Fibroblast of skin of back (primary cell): ENCODE data around the gene GMIP. TPM values are rescaled to one million over a fixed set of nuclear protein-coding genes. Genes with fewer than 3 reads are reported as not detected.
A peak's percentile ranks its signal among the peaks of the same experiment; 100 is the strongest.
"Not testable (repeated sequence)": the region's sequence is repeated elsewhere in the genome, so short reads cannot be mapped to it uniquely, and the experiment has no call there.

ENCODE experiments used
- DNase-seq: peaks from one replicate; pipeline ENCODE4 v3.0.0-alpha.2; 2013
- polyA plus RNA-seq, 2 experiments: library from polyadenylated mRNA; unstranded; fragments of 120-200 nt; gene quantifications; one replicate each; pipeline ENCODE4 v1.2.1, GENCODE V29; 2013; ENCODE audit not compliant: insufficient read length in 2 of 2

The GMIP gene, protein sequence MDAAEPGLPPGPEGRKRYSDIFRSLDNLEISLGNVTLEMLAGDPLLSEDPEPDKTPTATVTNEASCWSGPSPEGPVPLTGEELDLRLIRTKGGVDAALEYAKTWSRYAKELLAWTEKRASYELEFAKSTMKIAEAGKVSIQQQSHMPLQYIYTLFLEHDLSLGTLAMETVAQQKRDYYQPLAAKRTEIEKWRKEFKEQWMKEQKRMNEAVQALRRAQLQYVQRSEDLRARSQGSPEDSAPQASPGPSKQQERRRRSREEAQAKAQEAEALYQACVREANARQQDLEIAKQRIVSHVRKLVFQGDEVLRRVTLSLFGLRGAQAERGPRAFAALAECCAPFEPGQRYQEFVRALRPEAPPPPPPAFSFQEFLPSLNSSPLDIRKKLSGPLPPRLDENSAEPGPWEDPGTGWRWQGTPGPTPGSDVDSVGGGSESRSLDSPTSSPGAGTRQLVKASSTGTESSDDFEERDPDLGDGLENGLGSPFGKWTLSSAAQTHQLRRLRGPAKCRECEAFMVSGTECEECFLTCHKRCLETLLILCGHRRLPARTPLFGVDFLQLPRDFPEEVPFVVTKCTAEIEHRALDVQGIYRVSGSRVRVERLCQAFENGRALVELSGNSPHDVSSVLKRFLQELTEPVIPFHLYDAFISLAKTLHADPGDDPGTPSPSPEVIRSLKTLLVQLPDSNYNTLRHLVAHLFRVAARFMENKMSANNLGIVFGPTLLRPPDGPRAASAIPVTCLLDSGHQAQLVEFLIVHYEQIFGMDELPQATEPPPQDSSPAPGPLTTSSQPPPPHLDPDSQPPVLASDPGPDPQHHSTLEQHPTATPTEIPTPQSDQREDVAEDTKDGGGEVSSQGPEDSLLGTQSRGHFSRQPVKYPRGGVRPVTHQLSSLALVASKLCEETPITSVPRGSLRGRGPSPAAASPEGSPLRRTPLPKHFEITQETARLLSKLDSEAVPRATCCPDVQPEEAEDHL
- polyA plus RNA-seq (2013, experiment 1 of 2; ENCODE audit: insufficient read length), result 7.1 TPM
- 6.8 TPM for polyA plus RNA-seq (2013, experiment 2 of 2; ENCODE audit: insufficient read length)

DNA sequence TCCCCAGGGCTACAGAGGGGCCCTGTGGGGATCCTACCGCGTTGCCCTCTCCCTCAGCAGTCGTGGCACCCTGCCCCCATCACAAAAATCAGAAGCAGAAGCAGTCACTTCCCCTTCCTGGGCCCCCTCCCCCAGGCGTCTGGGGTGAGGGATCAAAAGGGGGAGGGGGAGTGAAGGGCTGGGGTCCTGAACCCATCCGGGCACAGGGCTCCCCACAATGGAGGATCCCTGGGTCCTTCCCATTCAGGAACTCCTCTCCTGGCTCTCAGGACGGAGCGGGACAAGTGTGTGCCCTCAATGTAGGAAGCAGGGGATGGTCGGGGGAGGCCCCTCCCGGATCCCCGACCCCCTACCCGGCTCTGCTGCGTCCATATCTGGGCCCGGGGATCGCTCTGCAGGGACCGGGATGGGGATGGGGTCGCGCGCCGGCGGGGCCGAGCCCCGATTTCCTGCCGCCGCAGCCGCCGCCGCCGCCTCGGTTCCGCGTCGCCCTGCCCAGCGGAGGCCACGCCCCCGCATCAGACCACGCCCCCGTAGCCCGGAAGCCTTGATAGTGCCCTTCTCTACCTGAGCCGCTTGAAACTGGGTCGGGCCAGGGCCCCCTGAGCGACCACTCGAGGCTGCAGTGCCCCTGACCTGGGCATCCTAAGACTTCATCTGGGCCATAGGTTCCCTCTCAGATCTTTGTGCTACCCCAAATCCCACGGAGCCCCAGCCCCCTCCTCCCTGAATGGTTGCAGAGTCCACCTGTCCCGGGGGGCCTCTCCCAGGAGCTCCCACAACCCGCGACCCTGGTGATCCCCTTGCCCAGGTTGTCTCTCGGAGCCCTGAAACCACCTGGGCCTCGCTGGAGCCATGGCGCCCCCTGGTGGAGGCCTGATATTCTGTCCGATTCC lies at the start of gene GMIP:
Gene GMIP, minus strand, starts transcription at position 500 of the 896 bp plus-strand sequence. Its CDS starts 128 bp downstream, at position 372.
- DNase-seq, result peak; percentile 40

GRCh38 chr19:19691683-19692082 lies 48.2 kb upstream of the GMIP start:
- DNase-seq, result no peak

GRCh38 chr19:19689023-19689422 lies 45.6 kb upstream of the GMIP start:
- DNase-seq, result not testable (repeated sequence)

DNA sequence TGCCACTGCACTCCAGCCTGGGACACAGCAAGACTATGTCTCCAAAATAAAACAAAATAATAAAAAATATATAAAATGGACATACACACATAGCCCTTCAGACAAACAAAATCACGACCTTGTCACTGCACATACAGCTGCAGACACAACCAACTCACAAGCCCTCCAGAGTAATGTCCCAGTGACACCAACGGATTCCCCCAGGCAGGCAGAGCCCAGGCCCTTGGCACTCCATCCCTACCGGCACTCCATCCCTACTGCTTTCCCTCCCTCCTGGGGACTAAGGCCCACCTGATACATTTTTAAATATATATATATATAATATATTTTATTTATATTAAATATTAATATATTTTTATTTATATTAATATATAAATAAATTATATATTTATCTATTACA lies 43.6 kb upstream of the GMIP start:
- no peak for DNase-seq

GRCh38 chr19:19686580-19686979 lies 43.1 kb upstream of the GMIP start:
- DNase-seq, result no peak

DNA sequence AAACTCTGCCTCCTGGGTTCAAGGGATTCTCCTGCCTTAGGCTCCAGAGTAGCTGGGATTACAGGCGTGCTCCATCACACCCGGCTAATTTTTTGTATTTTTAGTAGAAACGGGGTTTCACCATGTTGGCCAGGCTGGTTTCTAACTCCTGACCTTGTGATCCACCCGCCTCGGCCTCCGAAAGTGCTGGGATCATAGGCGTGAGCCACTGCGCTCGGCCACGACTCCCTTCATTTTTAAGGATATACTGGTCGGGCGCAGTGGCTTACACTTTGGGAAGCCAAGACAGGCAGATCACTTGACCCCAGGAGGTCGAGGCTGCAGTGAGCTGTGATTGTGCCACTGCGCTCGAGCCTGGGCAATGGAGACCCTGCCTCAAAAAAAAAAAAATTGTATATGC lies 42.7 kb upstream of the GMIP start:
- not testable (repeated sequence) for DNase-seq

DNA sequence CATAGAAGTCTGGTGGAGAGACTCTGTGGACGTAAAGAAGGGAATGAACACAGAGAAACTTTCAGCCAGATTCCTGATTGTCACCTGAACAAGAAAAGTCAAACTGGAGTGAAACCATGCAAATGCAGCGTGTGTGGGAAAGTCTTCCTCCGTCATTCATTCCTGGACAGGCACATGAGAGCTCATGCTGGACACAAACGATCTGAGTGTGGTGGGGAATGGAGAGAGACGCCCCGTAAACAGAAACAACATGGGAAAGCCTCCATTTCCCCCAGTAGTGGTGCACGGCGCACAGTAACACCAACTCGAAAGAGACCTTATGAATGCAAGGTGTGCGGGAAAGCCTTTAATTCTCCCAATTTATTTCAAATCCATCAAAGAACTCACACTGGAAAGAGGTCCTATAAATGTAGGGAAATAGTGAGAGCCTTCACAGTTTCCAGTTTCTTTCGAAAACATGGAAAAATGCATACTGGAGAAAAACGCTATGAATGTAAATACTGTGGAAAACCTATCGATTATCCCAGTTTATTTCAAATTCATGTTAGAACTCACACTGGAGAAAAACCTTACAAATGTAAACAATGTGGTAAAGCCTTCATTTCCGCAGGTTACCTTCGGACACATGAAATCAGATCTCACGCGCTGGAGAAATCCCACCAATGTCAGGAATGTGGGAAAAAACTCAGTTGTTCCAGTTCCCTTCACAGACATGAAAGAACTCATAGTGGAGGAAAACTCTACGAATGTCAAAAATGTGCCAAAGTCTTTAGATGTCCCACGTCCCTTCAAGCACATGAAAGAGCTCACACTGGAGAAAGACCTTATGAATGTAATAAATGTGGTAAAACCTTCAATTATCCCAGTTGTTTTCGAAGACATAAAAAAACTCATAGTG lies 36.0 kb upstream of the GMIP start:
- no peak for DNase-seq

DNA sequence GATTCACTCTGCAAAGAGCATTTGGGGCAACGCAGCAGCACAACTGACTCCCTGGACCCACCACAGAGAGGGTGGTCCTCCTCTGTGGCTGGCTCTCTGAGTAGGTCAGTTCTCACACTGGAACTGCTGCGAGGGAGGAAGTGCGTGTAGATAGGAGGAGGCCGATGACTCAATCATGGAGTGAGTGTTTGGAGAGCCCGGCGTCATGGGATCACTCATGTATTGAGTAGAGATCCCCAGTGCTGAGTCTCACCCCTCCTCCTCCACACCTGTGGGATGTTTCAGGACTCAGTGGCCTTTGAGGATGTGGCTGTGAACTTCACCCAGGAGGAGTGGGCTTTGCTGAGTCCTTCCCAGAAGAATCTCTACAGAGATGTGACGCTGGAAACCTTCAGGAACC lies 34.1 kb upstream of the GMIP start:
- no peak for DNase-seq

DNA sequence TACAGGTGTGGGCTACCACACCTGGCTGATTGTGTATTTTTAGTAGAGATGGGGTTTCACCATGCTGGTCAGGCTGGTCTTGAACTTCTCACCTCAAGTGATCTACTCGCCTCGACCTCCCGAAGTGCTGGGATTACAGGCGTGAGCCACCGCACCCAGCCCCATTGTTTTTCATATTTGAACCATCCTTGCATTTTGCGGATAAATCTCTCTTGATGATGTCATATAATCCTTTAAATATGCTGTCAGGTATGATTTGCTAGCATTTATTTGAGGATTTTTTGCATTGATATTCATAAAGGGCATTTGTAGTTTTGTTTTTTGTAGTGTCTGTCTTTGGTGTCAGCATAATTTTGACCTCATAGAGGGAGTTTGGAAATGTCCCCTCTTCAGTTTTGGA lies 30.9 kb upstream of the GMIP start:
- DNase-seq, result no peak

GRCh38 chr19:19672816-19673215 lies 29.4 kb upstream of the GMIP start:
- DNase-seq, result no peak

DNA sequence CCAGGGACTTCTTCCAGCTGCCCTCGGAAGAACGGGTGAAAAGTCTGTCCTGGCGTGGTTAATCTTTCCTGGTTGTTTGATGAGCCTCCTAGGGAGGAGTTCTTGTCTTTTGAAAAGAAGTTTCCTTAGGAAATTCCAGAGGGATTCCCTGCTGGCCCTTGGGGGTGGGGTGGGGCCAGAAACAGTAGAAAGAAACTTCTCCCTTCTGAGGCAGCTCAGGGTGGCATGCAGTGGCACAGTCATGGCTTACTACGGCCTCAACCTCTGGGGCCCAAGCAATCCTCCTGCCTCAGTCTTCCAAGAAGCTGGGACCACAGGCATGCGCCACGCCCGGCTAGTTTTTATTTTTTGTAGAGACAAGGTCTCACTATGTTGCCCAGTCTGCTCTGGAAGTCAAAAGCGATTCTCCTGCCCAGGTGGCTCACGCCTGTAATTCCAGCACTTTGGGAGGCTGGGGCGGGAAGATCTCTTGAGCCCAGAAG lies 26.7 kb upstream of the GMIP start:
- peak; percentile 26 for DNase-seq

DNA sequence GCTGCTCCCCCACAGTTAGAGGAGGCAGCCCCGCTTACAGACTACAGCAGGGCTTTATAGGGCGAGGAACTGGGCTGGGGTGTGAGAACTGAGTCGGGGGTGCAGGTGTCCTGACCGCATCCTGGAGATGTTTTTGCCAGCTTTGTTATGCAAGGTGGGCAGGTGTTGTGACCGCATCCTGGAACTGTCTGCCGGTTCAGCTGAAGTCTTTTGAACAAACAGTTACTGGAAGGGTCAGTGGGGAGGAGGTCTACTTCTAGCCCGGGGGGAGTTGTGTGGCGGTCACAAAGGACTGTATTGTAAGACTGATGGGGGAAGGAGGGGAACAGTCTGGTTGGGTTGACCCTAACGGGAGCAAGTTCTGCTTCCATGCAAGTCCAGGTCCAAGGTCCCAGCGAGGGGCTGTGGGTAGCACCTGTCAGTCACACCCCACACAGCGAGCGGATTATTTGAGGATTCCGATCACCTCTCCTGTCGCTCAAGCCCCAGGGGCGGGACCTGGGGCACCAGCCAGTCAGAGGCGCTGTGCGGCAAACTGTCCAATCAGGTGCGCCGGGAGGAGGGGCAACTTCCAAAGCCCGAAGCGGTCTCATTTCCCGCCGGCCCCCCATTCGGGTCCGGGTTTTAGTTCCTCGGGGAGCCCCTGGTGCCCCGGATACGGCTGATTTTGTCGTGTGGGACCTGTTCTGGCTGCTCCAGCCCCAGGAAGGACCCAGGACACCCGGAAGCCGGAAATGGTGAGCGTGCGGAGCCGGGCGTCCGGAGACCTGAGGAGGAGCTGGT lies 25.0 kb upstream of the GMIP start, which contains the start of gene ZNF101:
Gene ZNF101, plus strand, starts transcription at position 610 of the 783 bp plus-strand sequence. Its CDS starts 125 bp downstream, at position 735.
- peak; percentile 88 for DNase-seq

- not testable (repeated sequence) for DNase-seq
Observed at GRCh38 chr19:19665420-19665948, 22.0 kb upstream of the GMIP start.

DNA sequence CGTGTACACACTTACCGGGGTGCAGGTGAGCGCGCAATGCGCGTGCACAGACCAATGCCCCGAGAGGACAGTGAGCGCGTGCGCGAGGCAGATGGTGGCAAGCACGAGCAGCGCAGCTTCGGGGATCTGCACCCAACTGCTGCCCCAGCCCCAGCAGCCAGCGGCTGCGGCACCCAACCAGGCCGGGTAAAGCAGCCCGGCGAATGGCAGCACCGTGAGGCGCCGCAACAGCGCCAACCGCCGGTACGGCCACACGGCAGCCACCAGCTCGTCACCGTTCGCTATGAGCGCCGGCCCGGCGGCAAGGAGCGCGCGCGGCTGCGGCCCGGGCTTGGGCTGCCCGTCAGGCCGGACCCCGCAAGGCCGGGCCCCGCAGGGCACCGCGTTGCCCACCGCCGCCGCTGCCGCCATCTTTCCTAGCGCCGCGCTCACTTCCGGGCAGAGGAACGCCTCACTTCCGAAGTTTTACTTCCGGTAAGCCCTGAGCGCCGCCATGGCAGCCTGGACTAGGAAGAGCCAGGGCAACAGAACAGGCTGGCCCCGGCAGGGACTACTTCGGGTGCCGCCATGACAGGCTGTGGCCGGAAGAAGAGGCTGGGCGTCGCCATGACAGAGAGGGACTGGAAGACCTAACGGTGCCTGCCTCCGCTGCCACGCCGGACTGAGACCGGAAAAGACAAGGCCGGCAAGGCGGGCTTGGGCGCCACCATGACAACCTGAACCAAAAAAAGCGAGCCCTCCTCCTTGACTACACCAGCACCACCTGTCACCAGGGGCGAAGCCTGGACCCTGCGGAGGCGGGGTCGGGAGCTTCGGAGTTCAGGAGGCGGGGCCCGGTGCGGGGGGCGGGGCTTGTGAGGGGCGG lies 20.0 kb upstream of the GMIP start, which contains the start of gene ATP13A1:
Gene ATP13A1, minus strand, starts transcription at position 421 of the 865 bp plus-strand sequence. Its CDS starts 10 bp downstream, at position 411.
- peak; percentile 97 for DNase-seq

GRCh38 chr19:19662871-19663255 lies 19.4 kb upstream of the GMIP start:
- DNase-seq, result no peak

DNA sequence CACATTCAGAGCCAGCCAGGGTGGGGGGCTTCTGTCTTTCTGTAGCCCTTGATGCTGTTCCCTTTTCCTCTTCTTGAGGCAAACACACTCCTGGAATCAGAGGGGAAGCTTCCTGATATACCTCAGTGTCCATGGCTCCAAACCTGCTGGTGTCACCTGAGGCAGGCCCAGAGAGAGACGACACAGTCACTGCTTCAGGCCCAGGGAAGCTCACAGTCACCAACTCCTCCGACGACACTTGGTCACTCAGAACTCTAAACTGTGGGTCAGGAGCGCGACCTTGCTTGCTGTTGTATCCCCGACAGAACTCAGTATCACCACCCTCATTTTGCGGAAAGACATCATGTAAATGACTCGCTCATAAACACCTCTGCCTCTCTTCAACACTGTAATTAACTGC lies 18.9 kb upstream of the GMIP start:
- DNase-seq, result no peak

- no peak for DNase-seq
Observed at GRCh38 chr19:19661675-19662251, 18.3 kb upstream of the GMIP start.

DNA sequence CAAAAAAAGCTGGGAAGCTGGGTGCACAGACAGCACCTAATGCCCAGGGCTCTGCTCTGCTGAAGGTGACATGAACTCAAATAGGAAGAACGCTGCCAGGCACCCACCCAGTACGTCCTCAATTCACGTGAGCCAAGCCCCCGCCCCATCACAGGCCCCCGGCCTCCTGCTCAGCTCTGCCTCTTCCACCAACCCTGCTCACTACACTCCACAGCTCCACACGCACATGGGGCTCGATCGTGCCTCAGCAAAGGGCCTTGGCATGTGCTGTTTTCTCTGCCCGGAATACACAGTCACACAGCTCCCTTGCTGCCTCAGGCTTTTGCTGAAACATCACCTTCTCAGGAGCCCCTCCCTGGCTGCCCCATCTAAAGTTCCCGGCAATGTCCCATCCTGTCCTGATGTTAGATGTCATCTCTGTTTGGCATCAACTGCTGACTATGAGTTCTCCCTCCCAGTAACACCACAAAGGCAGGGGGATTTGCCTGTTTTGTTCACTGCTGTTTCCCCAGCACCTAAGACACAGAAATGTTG lies 17.8 kb upstream of the GMIP start:
- DNase-seq, result no peak
